HL-60 (cell line): Measurements from ENCODE around the gene AFAP1L1.

Source experiments
- POLR2AphosphoS5 ChIP-seq: IDR thresholded peaks from 2 replicates; pipeline ENCODE4 v1.6.1; 2012; ENCODE audit warnings: low read depth
- TF ChIP-seq, protein P1 (sequence below): IDR thresholded peaks from one replicate; pipeline ENCODE4 v1.5.1; 2011; ENCODE audit warnings: low read length, control low read depth, inconsistent platforms; ENCODE audit not compliant: insufficient read depth
- TF ChIP-seq, protein P2 (sequence below): IDR thresholded peaks from 2 replicates; pipeline ENCODE4 v1.6.1; 2012; ENCODE audit warnings: low read depth; ENCODE audit not compliant: insufficient replicate concordance

DNA sequence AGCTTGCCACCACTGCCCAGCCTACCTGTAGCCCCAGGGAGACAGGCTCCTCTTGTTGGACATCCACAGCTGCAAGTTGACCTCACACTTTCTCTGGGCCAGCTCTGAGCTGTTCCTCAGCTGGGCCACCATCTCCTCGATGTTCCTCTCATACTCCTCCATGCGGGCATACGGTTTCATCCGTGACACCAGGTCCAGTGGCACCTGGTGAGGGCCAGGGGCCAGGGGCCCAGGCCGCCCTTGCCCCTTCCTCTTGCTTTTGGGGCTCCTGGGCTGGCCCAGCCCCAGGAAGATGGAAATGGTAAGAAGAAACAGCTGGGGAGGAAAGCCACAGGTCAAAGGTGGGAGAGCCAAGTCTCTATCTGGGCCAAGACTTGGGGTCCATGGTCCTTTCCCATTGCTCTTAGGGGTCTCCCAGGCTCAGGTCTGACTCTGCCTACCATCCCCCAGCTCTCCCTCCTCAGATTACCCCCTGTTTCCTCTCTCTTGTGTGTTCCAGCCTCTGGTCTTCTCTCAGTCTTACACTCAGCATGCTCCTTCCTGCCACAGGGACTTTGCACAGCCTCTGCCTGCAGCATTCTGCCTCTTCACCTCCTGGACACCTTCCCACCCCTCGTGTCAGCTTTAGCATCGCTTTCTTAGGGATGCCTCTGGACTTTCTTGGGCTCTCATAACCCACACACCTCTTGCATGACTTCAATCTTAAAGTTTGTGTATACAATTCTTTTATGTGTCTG is 105.2 kb downstream of the AFAP1L1 start:
- no peak for TF ChIP-seq POLR2AphosphoS5
- TF ChIP-seq, protein P1, sequence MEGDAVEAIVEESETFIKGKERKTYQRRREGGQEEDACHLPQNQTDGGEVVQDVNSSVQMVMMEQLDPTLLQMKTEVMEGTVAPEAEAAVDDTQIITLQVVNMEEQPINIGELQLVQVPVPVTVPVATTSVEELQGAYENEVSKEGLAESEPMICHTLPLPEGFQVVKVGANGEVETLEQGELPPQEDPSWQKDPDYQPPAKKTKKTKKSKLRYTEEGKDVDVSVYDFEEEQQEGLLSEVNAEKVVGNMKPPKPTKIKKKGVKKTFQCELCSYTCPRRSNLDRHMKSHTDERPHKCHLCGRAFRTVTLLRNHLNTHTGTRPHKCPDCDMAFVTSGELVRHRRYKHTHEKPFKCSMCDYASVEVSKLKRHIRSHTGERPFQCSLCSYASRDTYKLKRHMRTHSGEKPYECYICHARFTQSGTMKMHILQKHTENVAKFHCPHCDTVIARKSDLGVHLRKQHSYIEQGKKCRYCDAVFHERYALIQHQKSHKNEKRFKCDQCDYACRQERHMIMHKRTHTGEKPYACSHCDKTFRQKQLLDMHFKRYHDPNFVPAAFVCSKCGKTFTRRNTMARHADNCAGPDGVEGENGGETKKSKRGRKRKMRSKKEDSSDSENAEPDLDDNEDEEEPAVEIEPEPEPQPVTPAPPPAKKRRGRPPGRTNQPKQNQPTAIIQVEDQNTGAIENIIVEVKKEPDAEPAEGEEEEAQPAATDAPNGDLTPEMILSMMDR: no peak
- TF ChIP-seq, protein P2, sequence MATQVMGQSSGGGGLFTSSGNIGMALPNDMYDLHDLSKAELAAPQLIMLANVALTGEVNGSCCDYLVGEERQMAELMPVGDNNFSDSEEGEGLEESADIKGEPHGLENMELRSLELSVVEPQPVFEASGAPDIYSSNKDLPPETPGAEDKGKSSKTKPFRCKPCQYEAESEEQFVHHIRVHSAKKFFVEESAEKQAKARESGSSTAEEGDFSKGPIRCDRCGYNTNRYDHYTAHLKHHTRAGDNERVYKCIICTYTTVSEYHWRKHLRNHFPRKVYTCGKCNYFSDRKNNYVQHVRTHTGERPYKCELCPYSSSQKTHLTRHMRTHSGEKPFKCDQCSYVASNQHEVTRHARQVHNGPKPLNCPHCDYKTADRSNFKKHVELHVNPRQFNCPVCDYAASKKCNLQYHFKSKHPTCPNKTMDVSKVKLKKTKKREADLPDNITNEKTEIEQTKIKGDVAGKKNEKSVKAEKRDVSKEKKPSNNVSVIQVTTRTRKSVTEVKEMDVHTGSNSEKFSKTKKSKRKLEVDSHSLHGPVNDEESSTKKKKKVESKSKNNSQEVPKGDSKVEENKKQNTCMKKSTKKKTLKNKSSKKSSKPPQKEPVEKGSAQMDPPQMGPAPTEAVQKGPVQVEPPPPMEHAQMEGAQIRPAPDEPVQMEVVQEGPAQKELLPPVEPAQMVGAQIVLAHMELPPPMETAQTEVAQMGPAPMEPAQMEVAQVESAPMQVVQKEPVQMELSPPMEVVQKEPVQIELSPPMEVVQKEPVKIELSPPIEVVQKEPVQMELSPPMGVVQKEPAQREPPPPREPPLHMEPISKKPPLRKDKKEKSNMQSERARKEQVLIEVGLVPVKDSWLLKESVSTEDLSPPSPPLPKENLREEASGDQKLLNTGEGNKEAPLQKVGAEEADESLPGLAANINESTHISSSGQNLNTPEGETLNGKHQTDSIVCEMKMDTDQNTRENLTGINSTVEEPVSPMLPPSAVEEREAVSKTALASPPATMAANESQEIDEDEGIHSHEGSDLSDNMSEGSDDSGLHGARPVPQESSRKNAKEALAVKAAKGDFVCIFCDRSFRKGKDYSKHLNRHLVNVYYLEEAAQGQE: no peak
